ENCODE measurements around the gene CRYAA.
"Not testable (repeated sequence)": the region's sequence is repeated elsewhere in the genome, so short reads cannot be mapped to it uniquely, and the experiment has no call there.

DNA sequence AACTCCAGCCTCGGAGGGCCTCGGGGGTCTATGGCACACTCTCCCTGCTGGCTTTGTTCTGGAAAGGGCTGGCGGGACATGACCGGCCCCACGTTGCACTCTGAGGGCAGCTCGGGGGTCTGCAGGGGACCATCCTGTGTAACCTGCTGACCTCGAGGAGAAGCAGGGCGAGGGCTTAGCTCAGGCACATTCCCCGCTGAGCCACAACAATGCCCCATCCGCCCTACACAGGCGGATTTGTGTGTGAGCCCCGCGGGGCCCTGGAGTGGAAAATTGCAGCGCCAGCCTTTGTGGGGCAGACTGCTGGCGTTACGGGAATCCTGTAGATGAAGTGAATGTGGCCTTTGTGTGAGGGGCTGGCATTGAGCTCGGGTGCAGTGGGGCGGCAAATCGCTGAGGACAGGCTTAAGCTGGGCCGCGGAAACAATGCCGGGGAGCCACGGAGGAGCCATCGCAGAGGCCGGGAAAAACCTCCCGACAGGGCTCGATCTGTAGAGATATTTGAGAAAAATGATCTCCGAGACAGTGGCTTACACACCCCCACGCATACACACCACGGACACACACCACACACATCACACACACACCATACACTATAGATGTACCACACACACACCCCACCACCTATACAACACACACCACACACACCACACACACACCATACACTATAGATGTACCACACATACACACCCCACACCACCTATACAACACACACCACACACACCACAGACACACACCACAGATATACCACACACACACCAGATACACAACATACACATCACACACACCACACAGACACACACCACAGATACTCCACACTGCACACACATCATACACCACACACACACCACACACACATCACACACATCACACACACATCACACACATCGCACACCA lies 9.3 kb upstream of the CRYAA start:
- TF ChIP-seq CTCF, EP300, POLR2AphosphoS5, POLR2A (IDR thresholded peaks at IDR 0.05): not testable (repeated sequence)

Data from sigmoid colon (tissue), 4 donors.